HepG2 (cell line): ENCODE measurements around the gene JMY. TPM values are rescaled to one million over a fixed set of nuclear protein-coding genes. Genes with fewer than 3 reads are reported as not detected.

Source experiments
- CBX1 ChIP-seq: IDR thresholded peaks from one replicate; pipeline ENCODE4 v1.6.1; 2016; ENCODE audit warnings: antibody characterized with exemption, low read depth
- HNRNPL ChIP-seq: fragments of 200-400 bp; formaldehyde crosslinking; IDR thresholded peaks from 2 replicates; pipeline ENCODE4 v1.6.1; 2017; ENCODE audit warnings: mild to moderate bottlenecking, low read depth, low read length
- KLF15 ChIP-seq: sonication (generic); formaldehyde crosslinking; IDR thresholded peaks from 2 replicates; pipeline ENCODE4 v1.8.1; 2023; ENCODE audit warnings: borderline replicate concordance, mild to moderate bottlenecking, inconsistent platforms, missing genetic modification reagents, mixed read lengths
- NCOA5 ChIP-seq: sonication (generic); formaldehyde crosslinking; IDR thresholded peaks from 2 replicates; pipeline ENCODE4 v1.4.0; 2020; ENCODE audit warnings: missing genetic modification reagents
- TAF1 ChIP-seq: sonication (generic); formaldehyde crosslinking; IDR thresholded peaks from 2 replicates; pipeline ENCODE4 v1.4.0; 2020; ENCODE audit warnings: missing genetic modification reagents
- ZEB1 ChIP-seq: IDR thresholded peaks from 2 replicates; pipeline ENCODE4 v1.6.1; 2012; ENCODE audit warnings: mild to moderate bottlenecking, low read depth, inconsistent platforms; ENCODE audit not compliant: insufficient replicate concordance
- ZNF224 ChIP-seq: sonication (generic); formaldehyde crosslinking; IDR thresholded peaks from 2 replicates; pipeline ENCODE4 v1.5.0; 2020; ENCODE audit warnings: mild to moderate bottlenecking, missing genetic modification reagents
- ZNF264 ChIP-seq: sonication (generic); formaldehyde crosslinking; IDR thresholded peaks from 2 replicates; pipeline ENCODE4 v1.4.0; 2020; ENCODE audit warnings: missing genetic modification reagents
- ZNF292 ChIP-seq: sonication (generic); formaldehyde crosslinking; IDR thresholded peaks from 2 replicates; pipeline ENCODE4 v1.8.1; 2022; ENCODE audit warnings: mild to moderate bottlenecking, low read depth, missing genetic modification reagents, borderline replicate concordance
- ZNF44 ChIP-seq: sonication (generic); formaldehyde crosslinking; IDR thresholded peaks from 2 replicates; pipeline ENCODE4 v1.5.1; 2020; ENCODE audit warnings: mild to moderate bottlenecking, missing genetic modification reagents
- ZNF446 ChIP-seq: sonication (generic); formaldehyde crosslinking; IDR thresholded peaks from 2 replicates; pipeline ENCODE4 v1.5.0; 2020; ENCODE audit warnings: mild to moderate bottlenecking, missing genetic modification reagents
- ZZZ3 ChIP-seq: sonication (generic); formaldehyde crosslinking; IDR thresholded peaks from 2 replicates; pipeline ENCODE4 v1.4.0; 2020; ENCODE audit warnings: missing genetic modification reagents, mild to moderate bottlenecking, borderline replicate concordance
- polyA plus RNA-seq, 8 experiments: library from polyadenylated mRNA; depleted of rRNA in 3 of 8; stranded (reverse) in 7 of 8; unstranded in 1 of 8; fragments of >200 nt; fragmentation: Illumina TruSeq in 4 of 8; extraction: Trizol in 4 of 8; gene quantifications; 2 replicates each; pipeline versions ENCODE4 v1.2.1 to v1.2.3, GENCODE V29; 2011 to 2016; ENCODE audit warnings: low read depth in 4 of 8, missing spikeins in 1 of 8, mixed read lengths in 1 of 8; ENCODE audit not compliant: insufficient read depth in 1 of 8
- total RNA-seq, 5 experiments: library from RNA; depleted of rRNA; stranded (reverse); fragments of >200 nt; fragmentation: Illumina TruSeq; extraction: Trizol; gene quantifications; 2 replicates each; pipeline ENCODE4 v1.2.3, GENCODE V29; 2016; ENCODE audit warnings: low read depth in 1 of 5
- TF ChIP-seq, protein P1 (sequence below): sonication (generic); formaldehyde crosslinking; IDR thresholded peaks from 2 replicates; pipeline ENCODE4 v1.4.0; 2020; ENCODE audit warnings: missing genetic modification reagents
- TF ChIP-seq, protein P2 (sequence below): IDR thresholded peaks from 2 replicates; pipeline ENCODE4 v1.6.1; 2016; ENCODE audit warnings: low read depth
- TF ChIP-seq, protein P3 (sequence below), 2 experiments: sonication (generic) in 1 of 2; formaldehyde crosslinking in 1 of 2; IDR thresholded peaks; 2 replicates each; pipeline versions ENCODE4 v1.4.0 to v1.6.1; 2018 to 2020; ENCODE audit warnings: missing genetic modification reagents in 2 of 2, borderline replicate concordance in 1 of 2, low read depth in 1 of 2, mild to moderate bottlenecking in 1 of 2, missing biosample characterization in 1 of 2
- TF ChIP-seq, protein P4 (sequence below), 2 experiments: IDR thresholded peaks; 2 replicates each; pipeline ENCODE4 v1.6.1; 2011 to 2012; ENCODE audit warnings: low read length in 2 of 2, borderline replicate concordance in 1 of 2, low read depth in 1 of 2, mild to moderate bottlenecking in 1 of 2, moderate library complexity in 1 of 2
- TF ChIP-seq, protein P5 (sequence below): sonication (generic); formaldehyde crosslinking; IDR thresholded peaks from 2 replicates; pipeline ENCODE4 v1.9.0; 2021; ENCODE audit warnings: missing genetic modification reagents, borderline replicate concordance

Gene JMY
- total and polyA plus RNA-seq, 2 of the 13 experiments (the other 11 are each of a cell fraction or from before 2014, with no cell fraction given) = 4.0 to 4.2 TPM

DNA sequence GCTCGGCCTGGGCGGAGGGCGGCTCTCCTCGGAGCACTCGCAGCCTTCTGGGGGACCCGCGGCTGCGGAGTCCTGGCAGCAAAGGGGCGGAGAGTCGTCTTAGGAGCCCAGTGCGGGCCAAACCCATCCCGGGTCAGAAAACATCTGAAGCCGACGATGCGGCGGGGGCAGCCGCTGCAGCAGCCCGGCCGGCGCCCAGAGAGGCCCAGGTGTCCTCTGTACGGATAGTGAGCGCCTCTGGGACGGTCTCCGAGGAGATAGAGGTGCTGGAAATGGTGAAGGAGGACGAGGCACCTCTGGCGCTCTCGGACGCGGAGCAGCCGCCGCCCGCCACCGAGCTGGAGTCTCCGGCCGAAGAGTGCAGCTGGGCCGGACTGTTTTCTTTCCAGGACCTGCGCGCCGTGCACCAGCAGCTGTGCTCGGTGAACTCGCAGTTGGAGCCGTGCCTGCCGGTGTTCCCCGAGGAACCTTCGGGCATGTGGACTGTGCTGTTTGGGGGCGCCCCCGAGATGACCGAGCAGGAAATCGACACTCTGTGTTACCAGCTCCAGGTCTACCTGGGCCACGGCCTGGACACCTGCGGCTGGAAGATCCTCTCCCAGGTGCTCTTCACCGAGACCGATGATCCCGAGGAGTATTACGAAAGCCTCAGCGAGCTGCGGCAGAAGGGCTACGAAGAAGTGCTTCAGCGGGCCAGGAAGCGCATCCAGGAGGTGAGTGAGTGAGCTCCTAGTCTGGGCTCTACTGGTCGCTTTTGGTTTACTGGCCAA lies 1.2 kb downstream of the JMY start (continued):
- TF ChIP-seq ZNF44 (0 out of 2 replicates have a peak, but pooled peaks have one; percentile 59), ZNF446 (CRISPR knock-in tag) (no peak), NCOA5 (CRISPR knock-in tag) (no peak), CBX1 (no peak), TAF1 (CRISPR knock-in tag) (peak; percentile 34; the same call in 1 of the 2 replicates), KLF15 (CRISPR knock-in tag) (no peak), ZZZ3 (CRISPR knock-in tag) (no peak), ZEB1 (peak; percentile 30), HNRNPL (no peak), ZNF264 (no peak), ZNF224 (CRISPR knock-in tag) (no peak), ZNF292 (CRISPR knock-in tag) (peak; percentile 29; the same call in 1 of the 2 replicates)
- TF ChIP-seq, protein P1, sequence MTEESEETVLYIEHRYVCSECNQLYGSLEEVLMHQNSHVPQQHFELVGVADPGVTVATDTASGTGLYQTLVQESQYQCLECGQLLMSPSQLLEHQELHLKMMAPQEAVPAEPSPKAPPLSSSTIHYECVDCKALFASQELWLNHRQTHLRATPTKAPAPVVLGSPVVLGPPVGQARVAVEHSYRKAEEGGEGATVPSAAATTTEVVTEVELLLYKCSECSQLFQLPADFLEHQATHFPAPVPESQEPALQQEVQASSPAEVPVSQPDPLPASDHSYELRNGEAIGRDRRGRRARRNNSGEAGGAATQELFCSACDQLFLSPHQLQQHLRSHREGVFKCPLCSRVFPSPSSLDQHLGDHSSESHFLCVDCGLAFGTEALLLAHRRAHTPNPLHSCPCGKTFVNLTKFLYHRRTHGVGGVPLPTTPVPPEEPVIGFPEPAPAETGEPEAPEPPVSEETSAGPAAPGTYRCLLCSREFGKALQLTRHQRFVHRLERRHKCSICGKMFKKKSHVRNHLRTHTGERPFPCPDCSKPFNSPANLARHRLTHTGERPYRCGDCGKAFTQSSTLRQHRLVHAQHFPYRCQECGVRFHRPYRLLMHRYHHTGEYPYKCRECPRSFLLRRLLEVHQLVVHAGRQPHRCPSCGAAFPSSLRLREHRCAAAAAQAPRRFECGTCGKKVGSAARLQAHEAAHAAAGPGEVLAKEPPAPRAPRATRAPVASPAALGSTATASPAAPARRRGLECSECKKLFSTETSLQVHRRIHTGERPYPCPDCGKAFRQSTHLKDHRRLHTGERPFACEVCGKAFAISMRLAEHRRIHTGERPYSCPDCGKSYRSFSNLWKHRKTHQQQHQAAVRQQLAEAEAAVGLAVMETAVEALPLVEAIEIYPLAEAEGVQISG = no peak
- TF ChIP-seq, protein P2, sequence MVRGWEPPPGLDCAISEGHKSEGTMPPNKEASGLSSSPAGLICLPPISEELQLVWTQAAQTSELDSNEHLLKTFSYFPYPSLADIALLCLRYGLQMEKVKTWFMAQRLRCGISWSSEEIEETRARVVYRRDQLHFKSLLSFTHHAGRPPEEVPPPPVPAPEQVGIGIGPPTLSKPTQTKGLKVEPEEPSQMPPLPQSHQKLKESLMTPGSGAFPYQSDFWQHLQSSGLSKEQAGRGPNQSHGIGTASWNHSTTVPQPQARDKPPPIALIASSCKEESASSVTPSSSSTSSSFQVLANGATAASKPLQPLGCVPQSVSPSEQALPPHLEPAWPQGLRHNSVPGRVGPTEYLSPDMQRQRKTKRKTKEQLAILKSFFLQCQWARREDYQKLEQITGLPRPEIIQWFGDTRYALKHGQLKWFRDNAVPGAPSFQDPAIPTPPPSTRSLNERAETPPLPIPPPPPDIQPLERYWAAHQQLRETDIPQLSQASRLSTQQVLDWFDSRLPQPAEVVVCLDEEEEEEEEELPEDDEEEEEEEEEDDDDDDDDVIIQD (CRISPR knock-in tag) = no peak
- TF ChIP-seq, protein P3, sequence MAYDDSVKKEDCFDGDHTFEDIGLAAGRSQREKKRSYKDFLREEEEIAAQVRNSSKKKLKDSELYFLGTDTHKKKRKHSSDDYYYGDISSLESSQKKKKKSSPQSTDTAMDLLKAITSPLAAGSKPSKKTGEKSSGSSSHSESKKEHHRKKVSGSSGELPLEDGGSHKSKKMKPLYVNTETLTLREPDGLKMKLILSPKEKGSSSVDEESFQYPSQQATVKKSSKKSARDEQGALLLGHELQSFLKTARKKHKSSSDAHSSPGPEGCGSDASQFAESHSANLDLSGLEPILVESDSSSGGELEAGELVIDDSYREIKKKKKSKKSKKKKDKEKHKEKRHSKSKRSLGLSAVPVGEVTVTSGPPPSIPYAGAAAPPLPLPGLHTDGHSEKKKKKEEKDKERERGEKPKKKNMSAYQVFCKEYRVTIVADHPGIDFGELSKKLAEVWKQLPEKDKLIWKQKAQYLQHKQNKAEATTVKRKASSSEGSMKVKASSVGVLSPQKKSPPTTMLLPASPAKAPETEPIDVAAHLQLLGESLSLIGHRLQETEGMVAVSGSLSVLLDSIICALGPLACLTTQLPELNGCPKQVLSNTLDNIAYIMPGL (CRISPR knock-in tag; IDR thresholded peaks at IDR 0.05; ENCODE audit: borderline replicate concordance in 1 of 2, low read depth in 1 of 2) = peak; percentile 47 to 92
- TF ChIP-seq, protein P4, sequence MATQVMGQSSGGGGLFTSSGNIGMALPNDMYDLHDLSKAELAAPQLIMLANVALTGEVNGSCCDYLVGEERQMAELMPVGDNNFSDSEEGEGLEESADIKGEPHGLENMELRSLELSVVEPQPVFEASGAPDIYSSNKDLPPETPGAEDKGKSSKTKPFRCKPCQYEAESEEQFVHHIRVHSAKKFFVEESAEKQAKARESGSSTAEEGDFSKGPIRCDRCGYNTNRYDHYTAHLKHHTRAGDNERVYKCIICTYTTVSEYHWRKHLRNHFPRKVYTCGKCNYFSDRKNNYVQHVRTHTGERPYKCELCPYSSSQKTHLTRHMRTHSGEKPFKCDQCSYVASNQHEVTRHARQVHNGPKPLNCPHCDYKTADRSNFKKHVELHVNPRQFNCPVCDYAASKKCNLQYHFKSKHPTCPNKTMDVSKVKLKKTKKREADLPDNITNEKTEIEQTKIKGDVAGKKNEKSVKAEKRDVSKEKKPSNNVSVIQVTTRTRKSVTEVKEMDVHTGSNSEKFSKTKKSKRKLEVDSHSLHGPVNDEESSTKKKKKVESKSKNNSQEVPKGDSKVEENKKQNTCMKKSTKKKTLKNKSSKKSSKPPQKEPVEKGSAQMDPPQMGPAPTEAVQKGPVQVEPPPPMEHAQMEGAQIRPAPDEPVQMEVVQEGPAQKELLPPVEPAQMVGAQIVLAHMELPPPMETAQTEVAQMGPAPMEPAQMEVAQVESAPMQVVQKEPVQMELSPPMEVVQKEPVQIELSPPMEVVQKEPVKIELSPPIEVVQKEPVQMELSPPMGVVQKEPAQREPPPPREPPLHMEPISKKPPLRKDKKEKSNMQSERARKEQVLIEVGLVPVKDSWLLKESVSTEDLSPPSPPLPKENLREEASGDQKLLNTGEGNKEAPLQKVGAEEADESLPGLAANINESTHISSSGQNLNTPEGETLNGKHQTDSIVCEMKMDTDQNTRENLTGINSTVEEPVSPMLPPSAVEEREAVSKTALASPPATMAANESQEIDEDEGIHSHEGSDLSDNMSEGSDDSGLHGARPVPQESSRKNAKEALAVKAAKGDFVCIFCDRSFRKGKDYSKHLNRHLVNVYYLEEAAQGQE (IDR thresholded peaks at IDR 0.05; ENCODE audit: borderline replicate concordance in 1 of 2, low read depth in 1 of 2, low read length in 2 of 2) = no peak
- TF ChIP-seq, protein P5, sequence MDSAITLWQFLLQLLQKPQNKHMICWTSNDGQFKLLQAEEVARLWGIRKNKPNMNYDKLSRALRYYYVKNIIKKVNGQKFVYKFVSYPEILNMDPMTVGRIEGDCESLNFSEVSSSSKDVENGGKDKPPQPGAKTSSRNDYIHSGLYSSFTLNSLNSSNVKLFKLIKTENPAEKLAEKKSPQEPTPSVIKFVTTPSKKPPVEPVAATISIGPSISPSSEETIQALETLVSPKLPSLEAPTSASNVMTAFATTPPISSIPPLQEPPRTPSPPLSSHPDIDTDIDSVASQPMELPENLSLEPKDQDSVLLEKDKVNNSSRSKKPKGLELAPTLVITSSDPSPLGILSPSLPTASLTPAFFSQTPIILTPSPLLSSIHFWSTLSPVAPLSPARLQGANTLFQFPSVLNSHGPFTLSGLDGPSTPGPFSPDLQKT (CRISPR knock-in tag) = no peak
